GM12865 (cell line): ENCODE data around the gene DDT.
"Not testable (repeated sequence)": the region's sequence is repeated elsewhere in the genome, so short reads cannot be mapped to it uniquely, and the experiment has no call there.

ENCODE experiments used
- DNase-seq: peaks from one replicate; pipeline ENCODE4 v3.0.0; 2010; ENCODE audit warnings: low read depth
- H3K4me3 ChIP-seq: 2 replicates; pipeline ENCODE4 v1.5.1; 2011; ENCODE audit warnings: mild to moderate bottlenecking, low read depth, low read length, control low read depth
- CTCF ChIP-seq: IDR thresholded peaks from 2 replicates; pipeline ENCODE4 v1.5.1; 2011; ENCODE audit warnings: low read length, control low read depth, low read depth, inconsistent platforms; ENCODE audit not compliant: insufficient read depth; ENCODE audit errors: missing control alignments

DDT gene

GRCh38 chr22:23974345-23974744 lies at the start of gene DDT:
Gene DDT (minus strand): TSS chr22:23974441. CDS start chr22:23974414, 27 bp downstream.
- DNase-seq: not testable (repeated sequence)

GRCh38 chr22:24023204-24023789 lies 49.1 kb upstream of the DDT start:
- no peak for TF ChIP-seq CTCF
- no peak overlapping the region for H3K4me3 ChIP-seq
- DNase-seq: no peak

More at GRCh38 chr22:23974345-23974744, at the start of gene DDT:
- H3K4me3 ChIP-seq: not testable (repeated sequence)

GRCh38 chr22:24021304-24021703 lies 47.1 kb upstream of the DDT start:
- DNase-seq: no peak
- H3K4me3 ChIP-seq: no peak overlapping the region
- no peak for TF ChIP-seq CTCF

GRCh38 chr22:24016156-24016555 lies 41.9 kb upstream of the DDT start:
- TF ChIP-seq CTCF: no peak
- no peak overlapping the region for H3K4me3 ChIP-seq
- DNase-seq: no peak

GRCh38 chr22:24011735-24012068 lies 37.5 kb upstream of the DDT start:
- DNase-seq: no peak
- H3K4me3 ChIP-seq: peak overlapping the region; percentile 81
- no peak for TF ChIP-seq CTCF

- no peak overlapping the region for H3K4me3 ChIP-seq
- DNase-seq: no peak
- TF ChIP-seq CTCF: no peak
These were observed 35.8 kb upstream of the DDT start for GRCh38 chr22:24010018-24010391.

GRCh38 chr22:24009227-24010017 lies 35.2 kb upstream of the DDT start:
- DNase-seq: no peak
- no peak for TF ChIP-seq CTCF
- H3K4me3 ChIP-seq: no peak overlapping the region
